Astrocyte (in vitro differentiated cells and primary cell): Measurements from ENCODE around the gene USP32. TPM values are rescaled to one million over a fixed set of nuclear protein-coding genes. Genes with fewer than 3 reads are reported as not detected.

ENCODE experiments used
- DNase-seq: peaks from one replicate; pipeline ENCODE4 v3.0.0-alpha.2; 2010; ENCODE audit warnings: low read depth
- FAIRE-seq: peaks from 2 replicates; lab custom pipeline; 2011; peaks lifted over from hg19 to GRCh38; lab: Jason Lieb, UNC
- H2AFZ ChIP-seq: 2 replicates; pipeline ENCODE4 v1.6.0; 2012; ENCODE audit warnings: low read depth, low read length, inconsistent platforms
- H3K27ac ChIP-seq: 2 replicates; pipeline ENCODE4 v1.5.1; 2011; ENCODE audit warnings: low read depth, low read length, inconsistent platforms
- H3K27me3 ChIP-seq: 2 replicates; pipeline ENCODE4 v1.6.0; 2011; ENCODE audit warnings: low read length, inconsistent platforms; ENCODE audit not compliant: insufficient read depth
- H3K36me3 ChIP-seq: 2 replicates; pipeline ENCODE4 v1.5.1; 2011; ENCODE audit warnings: low read length, inconsistent platforms; ENCODE audit not compliant: insufficient read depth
- H3K4me1 ChIP-seq: 2 replicates; pipeline ENCODE4 v1.5.1; 2011; ENCODE audit warnings: low read length, inconsistent platforms; ENCODE audit not compliant: insufficient read depth
- H3K4me2 ChIP-seq: 2 replicates; pipeline ENCODE4 v1.6.0; 2012; ENCODE audit warnings: low read length, inconsistent platforms
- H3K4me3 ChIP-seq: 2 replicates; pipeline ENCODE4 v1.5.1; 2011; ENCODE audit warnings: low read depth, mild to moderate bottlenecking, low read length, inconsistent platforms; ENCODE audit not compliant: insufficient read depth
- H3K79me2 ChIP-seq: 2 replicates; pipeline ENCODE4 v1.6.0; 2012; ENCODE audit warnings: mild to moderate bottlenecking, low read length, inconsistent platforms; ENCODE audit not compliant: insufficient read depth
- H3K9ac ChIP-seq: 2 replicates; pipeline ENCODE4 v1.6.0; 2012; ENCODE audit warnings: mild to moderate bottlenecking, low read length, inconsistent platforms
- H3K9me3 ChIP-seq: 2 replicates; pipeline ENCODE4 v1.5.1; 2012; ENCODE audit warnings: low read depth, mild to moderate bottlenecking, low read length, inconsistent platforms; ENCODE audit not compliant: insufficient read depth
- H4K20me1 ChIP-seq: 2 replicates; pipeline ENCODE4 v1.6.0; 2012; ENCODE audit warnings: low read length, inconsistent platforms; ENCODE audit not compliant: insufficient read depth
- H3K27ac Mint-ChIP-seq: one replicate; pipeline ENCODE4 v1.8.0; 2021; ENCODE audit warnings: mild to moderate bottlenecking, mixed read lengths; ENCODE audit not compliant: unreplicated experiment
- H3K27me3 Mint-ChIP-seq: one replicate; pipeline ENCODE4 v1.8.0; 2021; ENCODE audit warnings: low read depth, mixed read lengths; ENCODE audit not compliant: unreplicated experiment
- H3K36me3 Mint-ChIP-seq: one replicate; pipeline ENCODE4 v1.8.0; 2021; ENCODE audit warnings: low read depth, mixed read lengths; ENCODE audit not compliant: unreplicated experiment
- H3K4me1 Mint-ChIP-seq: one replicate; pipeline ENCODE4 v1.8.0; 2021; ENCODE audit warnings: low read depth, mixed read lengths; ENCODE audit not compliant: unreplicated experiment
- H3K4me3 Mint-ChIP-seq: one replicate; pipeline ENCODE4 v1.8.0; 2021; ENCODE audit warnings: mild to moderate bottlenecking, moderate library complexity, mixed read lengths; ENCODE audit not compliant: unreplicated experiment
- H3K9me3 Mint-ChIP-seq: one replicate; pipeline ENCODE4 v1.8.0; 2021; ENCODE audit warnings: mild to moderate bottlenecking, mixed read lengths; ENCODE audit not compliant: unreplicated experiment
- CTCF ChIP-seq: IDR thresholded peaks from 2 replicates; pipeline ENCODE4 v1.5.1; 2011; ENCODE audit warnings: low read depth, mild to moderate bottlenecking, inconsistent platforms, low read length, moderate library complexity; ENCODE audit not compliant: insufficient read depth
- EZH2 ChIP-seq: IDR thresholded peaks from 2 replicates; pipeline ENCODE4 v1.6.1; 2012; ENCODE audit warnings: mild to moderate bottlenecking, low read length, inconsistent platforms; ENCODE audit not compliant: insufficient read depth
- total RNA-seq: library from RNA; stranded (reverse); gene quantifications from 2 replicates; pipeline ENCODE4 v1.2.1, GENCODE V29; 2021

Gene USP32
- total RNA-seq, 1 donor from 2014 or later, result 40.2 TPM

- Histone ChIP-seq H3K79me2 (no peaks in the 10 kb centered on the region), H4K20me1 (no peaks in the 10 kb centered on the region), H3K36me3 (peaks cover 7% of the 10 kb centered on the region), H3K27me3 (no peaks in the 10 kb centered on the region), H3K9ac (no peak overlapping the region), H3K4me2 (no peak overlapping the region), H2AFZ (no peak overlapping the region), H3K9me3 (no peaks in the 10 kb centered on the region), H3K4me3 (no peak overlapping the region), H3K4me1 (no peaks in the 10 kb centered on the region), H3K27ac (no peak overlapping the region)
- H3K4me3 Mint-ChIP-seq, result no peak overlapping the region
- FAIRE-seq (no peak), DNase-seq (no peak)
- H3K4me1 Mint-ChIP-seq, result no peaks in the 10 kb centered on the region
- no peak overlapping the region for H3K27ac Mint-ChIP-seq
- H3K27me3 Mint-ChIP-seq, result no peaks in the 10 kb centered on the region
- H3K9me3 Mint-ChIP-seq, result no peaks in the 10 kb centered on the region
- peaks cover 7% of the 10 kb centered on the region for H3K36me3 Mint-ChIP-seq
- no peak for TF ChIP-seq CTCF
- no peak for TF ChIP-seq EZH2
Observed at GRCh38 chr17:60284709-60285108, 107.2 kb downstream of the USP32 start.

DNA sequence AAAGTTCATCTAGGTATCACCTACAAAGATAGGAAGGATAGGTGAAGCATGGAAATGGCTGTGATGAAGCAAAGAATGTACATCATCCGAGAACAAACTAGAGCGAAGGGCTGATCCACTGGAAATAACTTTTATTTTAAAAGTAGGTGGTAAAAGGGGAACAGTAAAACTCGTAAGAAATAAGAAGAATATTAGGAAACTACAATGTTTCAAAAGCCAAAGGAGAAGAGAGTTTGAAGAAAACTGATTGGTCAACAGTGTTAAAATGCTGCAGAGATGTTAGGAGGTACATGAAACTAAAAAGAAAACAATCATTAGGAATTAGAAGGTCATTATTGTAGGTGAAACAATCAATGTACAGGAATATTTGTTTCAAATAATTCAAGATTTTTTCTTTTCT is 108.1 kb downstream of the USP32 start:
- DNase-seq, result no peak
- H4K20me1 ChIP-seq, result no peaks in the 10 kb centered on the region
- H3K9me3 ChIP-seq, result no peaks in the 10 kb centered on the region
- H3K4me1 Mint-ChIP-seq, result no peaks in the 10 kb centered on the region
- no peak overlapping the region for H3K9ac ChIP-seq
- H3K36me3 Mint-ChIP-seq, result peaks cover 7% of the 10 kb centered on the region
- H3K4me3 ChIP-seq, result no peak overlapping the region
- no peak overlapping the region for H3K4me3 Mint-ChIP-seq
- H3K27me3 ChIP-seq, result no peaks in the 10 kb centered on the region
- no peaks in the 10 kb centered on the region for H3K9me3 Mint-ChIP-seq
- no peak for FAIRE-seq
- H3K36me3 ChIP-seq, result peaks cover 7% of the 10 kb centered on the region
- H3K79me2 ChIP-seq, result no peaks in the 10 kb centered on the region
- TF ChIP-seq EZH2 (no peak), CTCF (no peak)
- H2AFZ ChIP-seq, result no peak overlapping the region
- H3K4me2 ChIP-seq, result no peak overlapping the region
- H3K27me3 Mint-ChIP-seq, result no peaks in the 10 kb centered on the region
- no peaks in the 10 kb centered on the region for H3K4me1 ChIP-seq
- no peak overlapping the region for H3K27ac ChIP-seq
- no peak overlapping the region for H3K27ac Mint-ChIP-seq

DNA sequence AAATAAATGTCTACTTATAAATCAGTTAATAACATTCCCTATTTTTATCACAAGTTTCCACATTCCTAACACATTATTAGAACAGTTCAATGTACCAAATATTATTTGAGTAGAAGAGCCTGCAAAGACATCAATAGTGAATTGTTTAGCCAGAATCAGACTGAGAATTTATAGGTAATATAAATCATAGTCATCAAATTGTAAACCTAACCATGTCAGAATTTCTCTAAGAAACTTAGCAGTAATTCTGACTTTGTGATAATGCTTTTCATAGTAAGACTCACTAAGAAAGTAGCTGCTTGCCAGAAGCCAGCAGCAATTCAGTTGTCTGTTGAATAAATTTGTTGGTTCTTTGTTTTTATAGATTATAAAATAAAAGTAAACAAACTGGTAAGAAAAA is 111.3 kb downstream of the USP32 start:
- Mint-ChIP-seq H3K4me3 (no peak overlapping the region), H3K9me3 (no peaks in the 10 kb centered on the region), H3K27me3 (no peaks in the 10 kb centered on the region), H3K27ac (no peak overlapping the region), H3K36me3 (no peaks in the 10 kb centered on the region), H3K4me1 (no peaks in the 10 kb centered on the region)
- no peak for FAIRE-seq
- H3K9ac ChIP-seq, result no peak overlapping the region
- peaks cover 4% of the 10 kb centered on the region for H3K79me2 ChIP-seq
- no peaks in the 10 kb centered on the region for H3K9me3 ChIP-seq
- TF ChIP-seq CTCF (no peak), EZH2 (no peak)
- no peaks in the 10 kb centered on the region for H3K4me1 ChIP-seq
- H3K27ac ChIP-seq, result no peak overlapping the region
- H3K4me2 ChIP-seq, result no peak overlapping the region
- peaks cover 4% of the 10 kb centered on the region for H4K20me1 ChIP-seq
- no peaks in the 10 kb centered on the region for H3K27me3 ChIP-seq
- DNase-seq, result no peak
- no peak overlapping the region for H2AFZ ChIP-seq
- no peak overlapping the region for H3K4me3 ChIP-seq
- no peaks in the 10 kb centered on the region for H3K36me3 ChIP-seq
